Measurements from ENCODE around the gene SOX18. TPM values are rescaled to one million over a fixed set of nuclear protein-coding genes. Genes with fewer than 3 reads are reported as not detected.

The SOX18 gene
- total and polyA plus RNA-seq, 2 of the 13 experiments (the other 11 are each of a cell fraction or from before 2014, with no cell fraction given) = 1.6 to 1.9 TPM

DNA sequence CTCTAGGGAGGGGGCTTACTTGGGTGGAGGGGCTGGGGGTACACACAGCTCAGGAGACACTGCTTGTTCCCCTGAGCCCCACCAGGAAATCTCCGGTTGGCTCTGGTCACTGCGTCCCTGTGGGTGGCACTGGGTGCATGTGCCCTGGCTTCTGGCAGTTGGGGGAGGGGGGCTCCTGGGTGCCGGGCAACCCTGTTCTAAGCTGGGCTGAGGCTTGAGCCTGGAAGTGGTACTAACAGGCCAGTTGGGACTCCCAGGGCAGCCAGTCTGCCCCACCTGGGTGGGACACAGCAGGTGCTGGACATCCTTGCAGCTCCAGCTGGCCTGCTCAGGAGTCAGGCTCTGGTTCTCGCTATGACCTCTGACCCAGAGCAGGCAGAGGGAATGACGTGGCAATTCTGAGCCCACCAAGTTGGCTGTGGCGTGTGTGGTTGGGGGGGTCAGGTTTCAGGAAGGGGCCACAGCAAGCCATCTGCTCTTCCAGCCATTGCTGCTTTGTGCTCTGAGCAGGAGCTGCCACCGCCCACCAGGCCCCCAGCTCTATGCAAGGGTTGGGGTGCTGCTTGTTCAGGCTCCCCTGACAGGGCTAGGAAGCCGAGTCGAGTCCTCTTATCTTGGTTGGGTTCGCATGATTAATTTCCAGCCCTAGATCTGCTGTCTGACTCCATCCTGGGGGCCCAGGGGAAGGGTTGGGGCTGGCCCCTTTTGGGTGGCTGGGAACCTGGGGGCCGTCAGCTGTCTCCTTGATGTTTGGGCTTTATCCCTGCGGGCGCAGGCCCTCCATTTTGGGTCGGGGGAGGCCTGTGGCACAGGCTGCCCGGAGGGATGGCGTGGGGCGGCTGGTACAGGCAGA, 12.9 kb downstream of the SOX18 start (continued):
- TF ChIP-seq ZMAT5 (CRISPR knock-in tag; IDR thresholded peaks at IDR 0.05; ENCODE audit: borderline replicate concordance, low read depth) (no peak), CREM (IDR thresholded peaks at IDR 0.05) (peak; percentile 67; the same call in 1 of the 2 replicates), CREM (CRISPR knock-in tag; IDR thresholded peaks at IDR 0.05) (peak; percentile 11; the same call in 1 of the 2 replicates), GZF1 (CRISPR knock-in tag; IDR thresholded peaks at IDR 0.05) (peak; percentile 6), GABPB1 (CRISPR knock-in tag; IDR thresholded peaks at IDR 0.05) (no peak; the same call in 1 of the 2 replicates), ZNF382 (CRISPR knock-in tag; IDR thresholded peaks at IDR 0.05; ENCODE audit: borderline replicate concordance) (no peak), ZC3H4 (CRISPR knock-in tag; IDR thresholded peaks at IDR 0.05; ENCODE audit: borderline replicate concordance) (peak; percentile 84), ZFP37 (CRISPR knock-in tag; IDR thresholded peaks at IDR 0.05; ENCODE audit: borderline replicate concordance) (0 out of 2 replicates have a peak, but pooled peaks have one; percentile 35), ZXDC (CRISPR knock-in tag; IDR thresholded peaks at IDR 0.05) (no peak), RNF219 (CRISPR knock-in tag; IDR thresholded peaks at IDR 0.05) (no peak), TCF7 (IDR thresholded peaks at IDR 0.05; ENCODE audit: low read depth) (no peak), NCOA2 (CRISPR knock-in tag; IDR thresholded peaks at IDR 0.05) (no peak; the same call in 1 of the 2 replicates), ZNF776 (CRISPR knock-in tag; IDR thresholded peaks at IDR 0.05) (peak; percentile 94; the same call in 1 of the 2 replicates), ZNF280D (CRISPR knock-in tag; IDR thresholded peaks at IDR 0.05) (peak; percentile 30; the same call in 1 of the 2 replicates), ZNF766 (CRISPR knock-in tag; IDR thresholded peaks at IDR 0.05; ENCODE audit: borderline replicate concordance) (no peak), POLR2AphosphoS2 (IDR thresholded peaks at IDR 0.05; ENCODE audit: low read depth, low read length) (no peak; the same call in 1 of the 2 replicates), EHMT2 (IDR thresholded peaks at IDR 0.05; ENCODE audit: borderline replicate concordance, low read depth, low read length) (no peak), TEAD2 (CRISPR knock-in tag; IDR thresholded peaks at IDR 0.05) (no peak), HNRNPL (IDR thresholded peaks at IDR 0.05; ENCODE audit: low read depth, low read length) (peak; percentile 98)

Data from HepG2 (cell line).